WTC11 (cell line): ENCODE data around the gene ANKRD11.

ENCODE experiments used
- AFF4 ChIP-seq: sonication (generic); formaldehyde crosslinking; IDR thresholded peaks from 2 replicates; pipeline ENCODE4 v1.8.1; 2023; ENCODE audit warnings: mild to moderate bottlenecking, missing genetic modification reagents, borderline replicate concordance
- CTCF ChIP-seq: fragments of 200-600 bp; IDR thresholded peaks from 2 replicates; pipeline ENCODE4 v1.8.0; 2022; ENCODE audit warnings: antibody characterized with exemption
- ESRRA ChIP-seq: sonication (generic); formaldehyde crosslinking; IDR thresholded peaks from 2 replicates; pipeline ENCODE4 v1.8.1; 2022; ENCODE audit warnings: mild to moderate bottlenecking, missing genetic modification reagents, borderline replicate concordance
- TCF7 ChIP-seq: sonication (generic); formaldehyde crosslinking; IDR thresholded peaks from 2 replicates; pipeline ENCODE4 v1.8.0; 2022; ENCODE audit warnings: mild to moderate bottlenecking, low read depth, missing genetic modification reagents, moderate library complexity
- TEAD4 ChIP-seq: sonication (generic); formaldehyde crosslinking; IDR thresholded peaks from 2 replicates; pipeline ENCODE4 v1.8.0; 2022; ENCODE audit warnings: mild to moderate bottlenecking, missing genetic modification reagents
- USF2 ChIP-seq: sonication (generic); formaldehyde crosslinking; IDR thresholded peaks from 2 replicates; pipeline ENCODE4 v1.8.1; 2023; ENCODE audit warnings: mild to moderate bottlenecking, missing genetic modification reagents, moderate library complexity

- TF ChIP-seq CTCF (no peak), TCF7 (CRISPR knock-in tag) (no peak), USF2 (CRISPR knock-in tag) (no peak), AFF4 (CRISPR knock-in tag) (no peak), ESRRA (no peak), TEAD4 (CRISPR knock-in tag) (no peak)
Measured at GRCh38 chr16:89436366-89436765, 54.0 kb downstream of the ANKRD11 start.
